H1 (cell line): ENCODE results near the gene BCO1. TPM values are rescaled to one million over a fixed set of nuclear protein-coding genes. Genes with fewer than 3 reads are reported as not detected.

Experiments used
- CBX8 ChIP-seq: fragments of 300-800, 300-1000 bp; sonication (generic); IDR thresholded peaks from 2 replicates; pipeline ENCODE4 v1.7.1; 2016; ENCODE audit warnings: low read depth, low read length, borderline replicate concordance
- EGR1 ChIP-seq: IDR thresholded peaks from 2 replicates; pipeline ENCODE4 v1.6.1; 2011; ENCODE audit warnings: low read depth, low read length, borderline replicate concordance
- EP300 ChIP-seq, 2 experiments: IDR thresholded peaks; 1 replicate in 1 of 2; 2 replicates in 1 of 2; pipeline ENCODE4 v1.6.1; 2011 to 2012; ENCODE audit warnings: low read depth in 2 of 2, low read length in 2 of 2, mild to moderate bottlenecking in 2 of 2, borderline replicate concordance in 1 of 2, inconsistent platforms in 1 of 2, moderate library complexity in 1 of 2
- KDM4A ChIP-seq: IDR thresholded peaks from one replicate; pipeline ENCODE4 v1.7.1; 2012; ENCODE audit warnings: low read depth, mild to moderate bottlenecking, moderate library complexity, low read length, inconsistent platforms; ENCODE audit not compliant: severe bottlenecking
- TBP ChIP-seq: IDR thresholded peaks from 2 replicates; pipeline ENCODE4 v1.6.1; 2011; ENCODE audit warnings: low read depth, low read length, improper control_type of control experiment
- polyA plus RNA-seq, 7 experiments: library from polyadenylated mRNA; depleted of rRNA in 3 of 7; stranded (reverse) in 5 of 7; unstranded in 2 of 7; fragments of >200 nt in 5 of 7; fragments of 200-250 nt in 2 of 7; gene quantifications; 1 replicate in 5 of 7; 2 replicates in 1 of 7; 4 replicates in 1 of 7; pipeline versions ENCODE4 v1.2.1 to v1.2.3, GENCODE V29; 2011 to 2013; ENCODE audit warnings: missing spikeins in 2 of 7, mixed read lengths in 2 of 7
- total RNA-seq: library from RNA; stranded (reverse); fragmentation: NEBNext Ultra II Directional; extraction: Animal tissue kit (Norgen Biotek cat#: 25700); gene quantifications from 2 replicates; pipeline ENCODE4 v1.2.1, GENCODE V29; 2021

BCO1 gene
- total and polyA plus RNA-seq, 2 of the 8 experiments (the other 6 are each of a cell fraction or from before 2014, with no cell fraction given), result 0.21 TPM; not detected in 1

GRCh38 chr16:81321536-81321935, 83.0 kb downstream of the BCO1 start (continued):
- no peak for TF ChIP-seq EP300 (IDR thresholded peaks at IDR 0.05; ENCODE audit: borderline replicate concordance in 1 of 2, low read depth in 2 of 2, low read length in 2 of 2)
- TF ChIP-seq EGR1, result no peak
- no peak for TF ChIP-seq CBX8
- TF ChIP-seq TBP, result no peak
- no peak for TF ChIP-seq KDM4A
- TF ChIP-seq, all 59 proteins: peak for 0
